Sigmoid colon (tissue), 4 donors: ENCODE measurements around the gene CD180.

Source experiments
- CTCF ChIP-seq, 4 experiments: fragments of 450-650 bp in 3 of 4; fragments of 200-600 bp in 1 of 4; IDR thresholded peaks; one replicate each; pipeline ENCODE4 v1.5.1; 2016 to 2019; ENCODE audit warnings: antibody characterized with exemption in 4 of 4, mild to moderate bottlenecking in 3 of 4, moderate library complexity in 2 of 4
- POLR2AphosphoS5 ChIP-seq, 4 donors: sonication (generic); formaldehyde crosslinking; IDR thresholded peaks; one replicate each; pipeline ENCODE4 v1.6.1; 2017; ENCODE audit warnings: antibody characterized with exemption in 4 of 4

DNA sequence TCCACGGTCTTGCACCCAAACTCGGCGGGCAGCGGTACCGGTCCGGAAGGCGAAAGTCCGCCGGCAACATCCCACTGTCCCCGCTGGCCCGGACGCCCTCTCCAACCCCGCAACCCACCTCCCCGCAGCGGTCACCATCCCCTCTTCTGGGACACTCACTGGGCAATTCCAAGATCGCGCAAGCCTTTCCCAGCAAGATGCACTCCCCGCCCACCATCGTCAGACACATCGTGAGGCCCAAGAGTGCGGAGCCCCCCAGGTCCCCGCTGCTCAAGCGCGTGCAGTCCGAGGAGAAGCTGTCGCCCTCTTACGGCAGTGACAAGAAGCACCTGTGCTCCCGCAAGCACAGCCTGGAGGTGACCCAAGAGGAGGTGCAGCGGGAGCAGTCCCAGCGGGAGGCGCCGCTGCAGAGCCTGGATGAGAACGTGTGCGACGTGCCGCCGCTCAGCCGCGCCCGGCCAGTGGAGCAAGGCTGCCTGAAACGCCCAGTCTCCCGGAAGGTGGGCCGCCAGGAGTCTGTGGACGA, 33.3 kb downstream of the CD180 start:
- TF ChIP-seq CTCF (IDR thresholded peaks at IDR 0.05) (no peak), POLR2AphosphoS5 (IDR thresholded peaks at IDR 0.05) (no peak)
